Type B pancreatic cell (in vitro differentiated cells): ENCODE data around the gene PTPRT. TPM values are rescaled to one million over a fixed set of nuclear protein-coding genes. Genes with fewer than 3 reads are reported as not detected.

Source experiments
- DNase-seq: peaks from one replicate; pipeline ENCODE4 v3.0.0; 2021; ENCODE audit warnings: mixed read lengths; ENCODE audit not compliant: unreplicated experiment; ENCODE audit errors: extremely low spot score
- H3K27ac Mint-ChIP-seq: 2 replicates; pipeline ENCODE4 v1.8.0; 2021; ENCODE audit warnings: mild to moderate bottlenecking, mixed read lengths
- H3K27me3 Mint-ChIP-seq: 2 replicates; pipeline ENCODE4 v1.8.0; 2021; ENCODE audit warnings: mixed read lengths
- H3K36me3 Mint-ChIP-seq: 2 replicates; pipeline ENCODE4 v1.8.0; 2021; ENCODE audit warnings: mixed read lengths
- H3K4me1 Mint-ChIP-seq: one replicate; pipeline ENCODE4 v1.8.0; 2021; ENCODE audit warnings: mixed read lengths; ENCODE audit not compliant: unreplicated experiment
- H3K4me3 Mint-ChIP-seq: 2 replicates; pipeline ENCODE4 v1.8.0; 2021; ENCODE audit warnings: mild to moderate bottlenecking, mixed read lengths
- H3K9me3 Mint-ChIP-seq: 2 replicates; pipeline ENCODE4 v1.8.0; 2021; ENCODE audit warnings: mixed read lengths
- total RNA-seq: library from RNA; stranded (reverse); gene quantifications from 2 replicates; pipeline ENCODE4 v1.2.1, GENCODE V29; 2021; ENCODE audit warnings: low replicate concordance
- TF ChIP-seq, protein P1 (sequence below): fragments of 200-600 bp; sonication (generic); conservative IDR thresholded peaks from 2 replicates; pipeline ENCODE4 v1.5.0; 2021; ENCODE audit warnings: antibody characterized with exemption, mild to moderate bottlenecking

The PTPRT gene
- total RNA-seq, 1 donor from 2014 or later: 7.0 TPM

DNA sequence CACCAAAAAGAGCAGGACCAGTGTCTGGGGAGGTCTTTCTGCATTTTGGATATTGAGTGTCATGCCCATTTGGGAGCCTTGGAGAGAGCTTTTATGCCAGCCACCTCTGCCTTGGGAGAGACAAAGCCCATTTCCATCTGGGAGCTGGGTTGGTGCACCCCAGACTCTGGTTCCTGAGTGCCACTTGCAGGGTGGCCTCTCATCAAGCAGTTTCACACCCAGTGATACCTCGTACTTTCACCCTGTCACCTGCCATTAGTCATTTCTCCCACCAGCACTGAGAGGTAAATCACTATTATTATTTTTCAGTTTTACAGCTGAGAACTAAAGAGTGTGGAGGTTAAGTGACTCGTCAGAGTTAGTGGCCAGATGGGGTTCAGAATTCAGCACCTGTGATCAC, 94.7 kb downstream of the PTPRT start:
- H3K36me3 Mint-ChIP-seq: no peaks in the 10 kb centered on the region
- TF ChIP-seq, protein P1, sequence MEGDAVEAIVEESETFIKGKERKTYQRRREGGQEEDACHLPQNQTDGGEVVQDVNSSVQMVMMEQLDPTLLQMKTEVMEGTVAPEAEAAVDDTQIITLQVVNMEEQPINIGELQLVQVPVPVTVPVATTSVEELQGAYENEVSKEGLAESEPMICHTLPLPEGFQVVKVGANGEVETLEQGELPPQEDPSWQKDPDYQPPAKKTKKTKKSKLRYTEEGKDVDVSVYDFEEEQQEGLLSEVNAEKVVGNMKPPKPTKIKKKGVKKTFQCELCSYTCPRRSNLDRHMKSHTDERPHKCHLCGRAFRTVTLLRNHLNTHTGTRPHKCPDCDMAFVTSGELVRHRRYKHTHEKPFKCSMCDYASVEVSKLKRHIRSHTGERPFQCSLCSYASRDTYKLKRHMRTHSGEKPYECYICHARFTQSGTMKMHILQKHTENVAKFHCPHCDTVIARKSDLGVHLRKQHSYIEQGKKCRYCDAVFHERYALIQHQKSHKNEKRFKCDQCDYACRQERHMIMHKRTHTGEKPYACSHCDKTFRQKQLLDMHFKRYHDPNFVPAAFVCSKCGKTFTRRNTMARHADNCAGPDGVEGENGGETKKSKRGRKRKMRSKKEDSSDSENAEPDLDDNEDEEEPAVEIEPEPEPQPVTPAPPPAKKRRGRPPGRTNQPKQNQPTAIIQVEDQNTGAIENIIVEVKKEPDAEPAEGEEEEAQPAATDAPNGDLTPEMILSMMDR: no peak
- H3K27ac Mint-ChIP-seq: no peak overlapping the region
- H3K27me3 Mint-ChIP-seq: peaks cover 3% of the 10 kb centered on the region
- no peak for DNase-seq
- no peak overlapping the region for H3K4me3 Mint-ChIP-seq
- no peaks in the 10 kb centered on the region for H3K4me1 Mint-ChIP-seq
- peaks cover 11% of the 10 kb centered on the region for H3K9me3 Mint-ChIP-seq

DNA sequence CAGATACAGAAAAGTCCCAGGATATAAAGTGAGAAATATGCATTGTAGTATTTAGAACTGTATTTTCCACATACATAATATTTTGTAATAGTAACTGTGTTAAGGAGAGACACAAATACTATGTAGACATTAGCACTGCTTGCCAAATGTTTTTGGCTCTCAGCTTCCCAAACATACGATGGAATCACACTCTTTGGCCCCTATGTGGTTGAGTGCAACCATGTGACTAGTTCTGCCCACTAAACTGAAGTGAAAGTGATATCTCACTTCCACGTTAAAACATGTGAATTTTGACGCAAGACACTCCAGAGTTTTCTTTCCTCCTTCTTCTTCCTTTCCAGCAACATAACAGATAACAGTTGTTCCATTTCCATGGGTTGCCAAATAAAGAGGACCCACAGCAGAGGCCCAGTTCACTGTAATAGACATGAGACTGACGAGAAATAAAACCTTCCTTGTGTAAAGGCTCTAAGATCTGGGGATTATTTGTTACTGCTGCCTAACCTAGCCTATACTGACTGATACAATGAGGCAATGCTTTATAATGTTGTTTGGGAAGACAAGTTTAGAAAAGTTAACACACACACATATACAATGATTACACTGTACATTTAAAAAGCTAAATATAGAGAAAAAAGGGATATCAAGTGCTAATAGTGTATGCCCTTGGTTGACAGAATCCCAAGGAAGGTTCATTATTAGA, 97.2 kb downstream of the PTPRT start:
- no peak for DNase-seq
- TF ChIP-seq, protein P1: no peak
- H3K4me3 Mint-ChIP-seq: no peak overlapping the region
- H3K9me3 Mint-ChIP-seq: peaks cover 11% of the 10 kb centered on the region
- peaks cover 3% of the 10 kb centered on the region for H3K27me3 Mint-ChIP-seq
- H3K36me3 Mint-ChIP-seq: no peaks in the 10 kb centered on the region
- no peak overlapping the region for H3K27ac Mint-ChIP-seq
- H3K4me1 Mint-ChIP-seq: no peaks in the 10 kb centered on the region

- Mint-ChIP-seq H3K4me1 (no peaks in the 10 kb centered on the region), H3K27ac (no peak overlapping the region), H3K4me3 (no peak overlapping the region), H3K36me3 (no peaks in the 10 kb centered on the region), H3K9me3 (no peaks in the 10 kb centered on the region), H3K27me3 (no peaks in the 10 kb centered on the region)
- TF ChIP-seq, protein P1: no peak
- no peak for DNase-seq
These were observed 121.2 kb downstream of the PTPRT start for GRCh38 chr20:43068482-43068881.

GRCh38 chr20:43066125-43066524, 123.6 kb downstream of the PTPRT start:
- H3K4me3 Mint-ChIP-seq: no peak overlapping the region
- H3K4me1 Mint-ChIP-seq: no peaks in the 10 kb centered on the region
- H3K27ac Mint-ChIP-seq: no peak overlapping the region
- TF ChIP-seq, protein P1: no peak
- H3K27me3 Mint-ChIP-seq: no peaks in the 10 kb centered on the region
- H3K9me3 Mint-ChIP-seq: no peaks in the 10 kb centered on the region
- DNase-seq: no peak
- H3K36me3 Mint-ChIP-seq: no peaks in the 10 kb centered on the region

DNA sequence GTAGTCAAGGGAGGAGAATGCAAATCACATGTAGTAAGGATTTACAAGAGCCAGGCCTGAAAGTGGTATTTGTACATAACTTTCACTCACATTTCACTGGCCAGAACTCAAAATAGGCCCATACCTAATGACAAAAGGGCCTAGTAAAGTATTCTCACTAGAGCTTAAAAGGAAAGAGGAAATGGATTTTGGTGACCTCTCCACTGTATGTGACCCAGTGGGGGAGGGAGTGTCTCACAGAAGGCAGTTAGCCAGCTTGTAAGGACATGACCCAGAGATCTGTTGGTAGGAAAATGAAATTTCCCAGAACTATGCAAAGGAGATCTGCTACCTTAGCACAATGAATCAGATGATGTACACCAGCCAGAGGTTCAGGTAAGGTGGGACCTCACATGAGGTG, 124.4 kb downstream of the PTPRT start:
- Mint-ChIP-seq H3K9me3 (no peaks in the 10 kb centered on the region), H3K27me3 (no peaks in the 10 kb centered on the region), H3K36me3 (no peaks in the 10 kb centered on the region), H3K27ac (no peak overlapping the region), H3K4me3 (no peak overlapping the region), H3K4me1 (no peaks in the 10 kb centered on the region)
- TF ChIP-seq, protein P1: no peak
- DNase-seq: no peak
